WI38 (cell line): ENCODE results near the gene GSPT2.
A peak's percentile ranks its signal among the peaks of the same experiment; 100 is the strongest.
"Not testable (repeated sequence)": the region's sequence is repeated elsewhere in the genome, so short reads cannot be mapped to it uniquely, and the experiment has no call there.

ENCODE experiments used
- H3K4me3 ChIP-seq: 2 replicates; pipeline ENCODE4 v1.5.1; 2011; ENCODE audit warnings: low read depth, mild to moderate bottlenecking, control low read depth, low read length
- CTCF ChIP-seq: IDR thresholded peaks from 2 replicates; pipeline ENCODE4 v1.5.1; 2012; ENCODE audit warnings: low read depth, mild to moderate bottlenecking, control low read depth, low read length

The GSPT2 gene

DNA sequence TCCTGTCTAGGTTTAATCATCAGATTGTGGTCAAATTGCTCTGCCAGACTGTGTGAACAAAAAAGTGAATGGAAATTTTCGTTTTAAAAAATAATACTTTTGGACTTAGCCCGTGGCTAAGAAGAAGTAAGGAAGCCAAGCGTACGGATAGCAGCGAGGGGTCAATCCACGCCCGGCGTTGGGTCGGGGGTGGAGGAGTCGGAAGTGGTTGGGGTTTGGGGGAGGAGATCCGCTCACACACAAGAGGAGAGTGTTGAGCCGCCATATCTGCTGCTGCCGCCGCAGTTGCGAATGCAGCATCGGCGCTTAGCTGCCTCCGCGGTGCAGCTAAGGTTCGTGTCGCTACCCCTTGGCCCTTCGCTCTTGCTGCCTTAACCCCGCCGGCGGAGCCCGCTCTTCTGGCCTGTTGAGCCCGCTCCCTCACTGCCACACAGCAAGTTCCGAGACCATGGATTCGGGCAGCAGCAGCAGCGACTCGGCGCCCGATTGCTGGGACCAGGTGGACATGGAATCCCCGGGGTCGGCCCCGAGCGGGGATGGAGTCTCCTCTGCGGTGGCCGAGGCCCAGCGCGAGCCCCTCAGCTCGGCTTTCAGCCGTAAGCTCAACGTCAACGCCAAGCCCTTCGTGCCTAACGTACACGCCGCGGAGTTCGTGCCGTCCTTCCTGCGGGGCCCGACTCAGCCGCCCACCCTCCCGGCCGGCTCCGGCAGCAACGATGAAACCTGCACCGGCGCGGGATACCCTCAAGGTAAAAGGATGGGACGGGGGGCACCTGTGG, at the start of gene GSPT2:
TSS of gene GSPT2 (plus strand) at position 264 of the 779 bp plus-strand sequence. CDS start at position 449, 185 bp downstream.
- no peak for TF ChIP-seq CTCF
- H3K4me3 ChIP-seq, result peak within 1 kb of the TSS; percentile 73

DNA sequence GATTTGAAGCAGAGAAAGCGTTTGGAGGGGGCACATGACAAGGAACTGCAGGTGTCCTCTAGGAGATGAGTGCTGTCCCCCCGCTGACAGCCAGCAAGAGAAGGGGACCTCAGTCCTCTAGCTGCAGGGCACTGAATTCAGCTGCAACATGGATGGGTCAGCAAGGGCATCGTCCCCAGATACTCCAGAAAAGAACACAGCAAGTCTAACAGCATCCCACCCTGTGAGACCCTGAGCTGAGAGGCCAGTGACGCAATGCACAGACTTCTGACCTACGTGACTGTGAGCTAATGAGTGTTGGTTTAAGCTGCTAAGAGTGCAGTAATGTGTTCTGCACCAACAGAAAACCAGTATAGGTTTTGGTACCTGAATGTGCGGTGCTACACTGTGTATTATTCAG, 49.0 kb upstream of the GSPT2 start:
- no peak overlapping the region for H3K4me3 ChIP-seq
- no peak for TF ChIP-seq CTCF

DNA sequence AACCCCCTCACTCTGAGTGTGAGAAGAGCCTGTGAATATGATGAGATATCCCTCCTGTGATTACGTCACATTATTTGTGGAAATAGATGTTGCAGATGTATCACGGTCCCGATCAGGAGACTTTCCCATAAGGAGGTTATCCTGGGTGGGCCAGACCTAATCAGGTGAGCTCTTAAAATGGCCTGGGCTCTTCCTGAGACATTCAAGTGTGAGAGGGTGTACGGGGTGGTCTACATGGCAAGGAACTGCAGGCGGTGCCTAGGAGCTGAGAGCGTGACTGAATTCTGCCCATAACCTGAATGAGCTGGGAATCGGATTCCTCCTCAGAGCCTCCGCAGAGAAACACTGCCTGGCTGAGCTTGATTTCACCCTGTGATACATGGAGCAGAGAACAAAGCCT, 45.8 kb upstream of the GSPT2 start:
- no peak overlapping the region for H3K4me3 ChIP-seq
- TF ChIP-seq CTCF, result no peak

GRCh38 chrX:51710277-51711164, 32.7 kb upstream of the GSPT2 start, which contains the start of gene CENPVL1:
Gene CENPVL1, plus strand, starts transcription at chrX:51710512. Its CDS starts 0 bp downstream, at chrX:51710512.
- H3K4me3 ChIP-seq, result not testable (repeated sequence)

DNA sequence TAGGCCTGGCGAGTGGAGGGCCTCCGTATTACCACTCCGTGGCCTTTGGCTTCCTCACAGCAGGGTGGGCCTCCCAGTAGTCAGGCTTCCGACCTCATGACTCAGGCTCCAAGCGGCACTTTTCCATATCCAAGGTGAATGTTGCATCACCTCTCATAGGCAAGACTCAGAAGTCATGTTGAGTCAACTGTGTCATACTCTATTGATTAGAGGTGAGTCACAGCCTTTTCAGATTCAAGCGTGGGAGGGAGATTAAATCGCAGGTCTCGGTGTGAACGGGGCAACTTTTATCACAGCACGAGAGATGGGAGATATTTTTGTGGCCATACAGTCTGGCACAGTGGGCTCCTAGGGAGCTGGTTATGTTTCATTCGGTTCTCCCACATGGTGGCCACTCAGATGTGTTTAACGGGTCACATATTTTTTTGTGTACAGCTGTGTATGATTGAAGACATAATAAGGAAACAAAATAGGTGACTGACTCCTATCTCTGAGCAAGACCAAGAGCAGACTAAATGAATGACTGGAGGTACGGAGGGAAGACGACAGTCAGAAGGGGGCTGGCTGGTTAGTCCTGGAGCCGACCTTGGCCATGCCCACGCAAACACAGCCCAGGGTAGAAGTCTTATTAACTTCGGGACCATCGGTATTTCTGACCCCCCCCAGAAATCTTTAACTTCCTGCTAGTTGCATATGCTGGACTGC, 30.1 kb upstream of the GSPT2 start:
- not testable (repeated sequence) for H3K4me3 ChIP-seq

DNA sequence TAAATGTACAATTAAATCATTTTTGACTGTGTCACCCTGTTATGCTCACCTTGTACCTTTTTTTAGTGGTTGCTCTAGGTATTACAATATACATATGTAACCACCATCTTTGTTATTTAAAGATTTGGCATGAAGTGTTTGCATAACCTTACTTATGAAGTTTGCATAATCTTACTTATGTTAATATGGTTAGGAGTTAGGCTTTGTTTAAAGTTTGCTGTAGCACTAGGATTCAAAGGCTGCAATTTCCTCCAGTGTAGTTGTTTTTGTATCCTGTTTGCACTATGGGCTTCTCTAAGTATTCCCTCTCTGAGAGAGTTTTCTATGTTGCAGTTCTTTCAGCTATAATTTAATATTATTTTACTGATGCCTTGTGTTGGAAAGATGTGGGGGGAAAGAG, 15.0 kb upstream of the GSPT2 start:
- no peak overlapping the region for H3K4me3 ChIP-seq
- TF ChIP-seq CTCF, result no peak

GRCh38 chrX:51737091-51737490, 6.2 kb upstream of the GSPT2 start:
- TF ChIP-seq CTCF, result no peak
- no peak overlapping the region for H3K4me3 ChIP-seq

- no peak for TF ChIP-seq CTCF
- peak overlapping the region; percentile 73 for H3K4me3 ChIP-seq
These were observed 656 bp upstream of the GSPT2 start for GRCh38 chrX:51742586-51742985.
